ENCODE measurements around the gene VEZF1.

DNA sequence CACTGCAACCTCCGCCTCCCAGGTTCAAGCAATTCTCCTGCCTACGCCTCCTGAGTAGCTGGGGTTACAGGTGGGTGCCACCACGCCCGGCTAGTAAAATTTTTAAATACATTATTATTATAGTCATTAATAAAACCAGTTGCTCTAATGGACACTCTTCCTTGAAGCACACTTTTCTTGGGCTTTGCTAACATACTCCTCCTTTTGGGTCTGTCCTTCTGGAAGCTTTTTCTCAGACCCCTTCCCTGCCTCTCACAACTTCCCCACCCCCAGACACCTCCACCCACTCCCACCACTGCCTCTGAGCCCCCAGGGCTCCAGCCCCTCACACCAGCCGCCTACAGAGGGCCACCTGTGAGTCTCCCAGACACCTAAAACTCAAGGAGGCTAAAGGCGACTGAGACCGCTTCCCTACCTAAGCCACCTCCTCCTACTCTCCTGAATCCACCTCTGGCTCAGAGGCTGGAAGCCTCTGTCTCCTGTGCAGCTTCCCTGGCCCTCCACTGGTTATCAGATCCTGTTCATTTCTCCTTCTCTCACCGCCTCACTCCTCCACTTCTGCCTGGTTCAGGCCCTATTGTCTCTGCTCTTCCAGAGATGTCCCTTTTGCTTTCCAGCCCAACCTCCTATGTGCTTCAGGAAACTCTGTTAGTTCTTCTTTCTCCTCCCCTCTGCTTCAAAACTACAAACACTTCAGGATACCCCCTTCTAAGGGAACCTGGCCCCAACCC, 30.8 kb downstream of the VEZF1 start:
- TF ChIP-seq, protein P1, sequence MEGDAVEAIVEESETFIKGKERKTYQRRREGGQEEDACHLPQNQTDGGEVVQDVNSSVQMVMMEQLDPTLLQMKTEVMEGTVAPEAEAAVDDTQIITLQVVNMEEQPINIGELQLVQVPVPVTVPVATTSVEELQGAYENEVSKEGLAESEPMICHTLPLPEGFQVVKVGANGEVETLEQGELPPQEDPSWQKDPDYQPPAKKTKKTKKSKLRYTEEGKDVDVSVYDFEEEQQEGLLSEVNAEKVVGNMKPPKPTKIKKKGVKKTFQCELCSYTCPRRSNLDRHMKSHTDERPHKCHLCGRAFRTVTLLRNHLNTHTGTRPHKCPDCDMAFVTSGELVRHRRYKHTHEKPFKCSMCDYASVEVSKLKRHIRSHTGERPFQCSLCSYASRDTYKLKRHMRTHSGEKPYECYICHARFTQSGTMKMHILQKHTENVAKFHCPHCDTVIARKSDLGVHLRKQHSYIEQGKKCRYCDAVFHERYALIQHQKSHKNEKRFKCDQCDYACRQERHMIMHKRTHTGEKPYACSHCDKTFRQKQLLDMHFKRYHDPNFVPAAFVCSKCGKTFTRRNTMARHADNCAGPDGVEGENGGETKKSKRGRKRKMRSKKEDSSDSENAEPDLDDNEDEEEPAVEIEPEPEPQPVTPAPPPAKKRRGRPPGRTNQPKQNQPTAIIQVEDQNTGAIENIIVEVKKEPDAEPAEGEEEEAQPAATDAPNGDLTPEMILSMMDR (IDR thresholded peaks at IDR 0.05), result no peak
- no peak for TF ChIP-seq POLR2A (IDR thresholded peaks at IDR 0.05)
